ENCODE data around the gene KCNK6. TPM values are rescaled to one million over a fixed set of nuclear protein-coding genes. Genes with fewer than 3 reads are reported as not detected.

KCNK6 gene
- total RNA-seq, 1 donor from 2014 or later: 4.2 TPM

- intact Hi-C loops (cut with micrococcal nuclease): no loop called here
- no peak for TF ChIP-seq CTCF (IDR thresholded peaks at IDR 0.05; ENCODE audit: borderline replicate concordance)
- Histone ChIP-seq H3K27ac (replicated peaks) (no peak overlapping the region), H3K27me3 (ENCODE audit: low read depth) (no peaks in the 10 kb centered on the region), H3K36me3 (peaks cover 44% of the 10 kb centered on the region), H3K9me3 (replicated peaks) (no peaks in the 10 kb centered on the region), H3K4me3 (no peak overlapping the region), H3K4me1 (peaks cover 13% of the 10 kb centered on the region)
- DNase-seq: no peak
These were observed 12.6 kb upstream of the KCNK6 start for GRCh38 chr19:38307076-38307475.

GRCh38 chr19:38307597-38307996 lies 12.0 kb upstream of the KCNK6 start:
- no peak for TF ChIP-seq CTCF (IDR thresholded peaks at IDR 0.05; ENCODE audit: borderline replicate concordance)
- peaks cover 44% of the 10 kb centered on the region for H3K36me3 ChIP-seq
- no peaks in the 10 kb centered on the region for H3K27me3 ChIP-seq (ENCODE audit: low read depth)

GRCh38 chr19:38308006-38308766 lies 11.5 kb upstream of the KCNK6 start:
- intact Hi-C loops (cut with micrococcal nuclease): no loop called here
- Histone ChIP-seq H3K27me3 (ENCODE audit: low read depth) (no peaks in the 10 kb centered on the region), H3K9me3 (replicated peaks) (no peaks in the 10 kb centered on the region), H3K36me3 (peaks cover 44% of the 10 kb centered on the region), H3K27ac (replicated peaks) (no peak overlapping the region), H3K4me3 (no peak overlapping the region), H3K4me1 (peaks cover 13% of the 10 kb centered on the region)
- no peak for DNase-seq
- no peak for TF ChIP-seq CTCF (IDR thresholded peaks at IDR 0.05; ENCODE audit: borderline replicate concordance)

More at GRCh38 chr19:38307597-38307996, 12.0 kb upstream of the KCNK6 start:
- DNase-seq: no peak
- Histone ChIP-seq H3K4me1 (peaks cover 13% of the 10 kb centered on the region), H3K27ac (replicated peaks) (no peak overlapping the region), H3K4me3 (no peak overlapping the region), H3K9me3 (replicated peaks) (no peaks in the 10 kb centered on the region)
- intact Hi-C loops (cut with micrococcal nuclease): no loop called here

- Histone ChIP-seq H3K4me1 (peaks cover 12% of the 10 kb centered on the region), H3K27me3 (ENCODE audit: low read depth) (no peaks in the 10 kb centered on the region), H3K4me3 (no peak overlapping the region), H3K27ac (replicated peaks) (no peak overlapping the region), H3K9me3 (replicated peaks) (no peaks in the 10 kb centered on the region), H3K36me3 (peaks cover 44% of the 10 kb centered on the region)
- intact Hi-C loops (cut with micrococcal nuclease): no loop called here
- no peak for TF ChIP-seq CTCF (IDR thresholded peaks at IDR 0.05; ENCODE audit: borderline replicate concordance)
- no peak for DNase-seq
These were observed 10.6 kb upstream of the KCNK6 start for GRCh38 chr19:38308926-38309614.

- H3K27ac ChIP-seq (replicated peaks): no peak overlapping the region
- H3K4me3 ChIP-seq: no peak overlapping the region
- no peaks in the 10 kb centered on the region for H3K27me3 ChIP-seq (ENCODE audit: low read depth)
- H3K4me1 ChIP-seq: peaks cover 10% of the 10 kb centered on the region
- H3K9me3 ChIP-seq (replicated peaks): no peaks in the 10 kb centered on the region
- no peak for TF ChIP-seq CTCF (IDR thresholded peaks at IDR 0.05; ENCODE audit: borderline replicate concordance)
- H3K36me3 ChIP-seq: peaks cover 44% of the 10 kb centered on the region
- no peak for DNase-seq
- intact Hi-C loops (cut with micrococcal nuclease): no loop called here
These were observed 9.9 kb upstream of the KCNK6 start for GRCh38 chr19:38309615-38310278.
